ENCODE measurements around the gene ZBTB8A. TPM values are rescaled to one million over a fixed set of nuclear protein-coding genes. Genes with fewer than 3 reads are reported as not detected.

ZBTB8A gene
- polyA plus RNA-seq, 2 donors: 1.1 to 1.9 TPM

- no peak overlapping the region for H3K27ac ChIP-seq (ENCODE audit: low read depth in 2 of 2, low read length in 1 of 2)
- WGBS, 2 donors: 75 to 78% methylated on average over 4 of the region's 4 CpGs
- H3K4me3 ChIP-seq (ENCODE audit: low read depth in 1 of 2, low read length in 2 of 2): no peak overlapping the region
- no peaks in the 10 kb centered on the region for H3K27me3 ChIP-seq (ENCODE audit: control insufficient read depth in 1 of 2, insufficient read depth in 2 of 2, low read length in 2 of 2)
- no peaks in the 10 kb centered on the region for H3K36me3 ChIP-seq (ENCODE audit: control insufficient read depth in 2 of 2, insufficient read depth in 2 of 2, low read length in 1 of 2)
- H3K4me1 ChIP-seq (ENCODE audit: control insufficient read depth in 2 of 2, insufficient read depth in 2 of 2, low read length in 1 of 2): no peaks in the 10 kb centered on the region
- no peaks in the 10 kb centered on the region for H3K9me3 ChIP-seq (ENCODE audit: control insufficient read depth in 2 of 2, insufficient read depth in 1 of 2, low read depth in 1 of 2, low read length in 1 of 2)
These were observed 5.4 kb upstream of the ZBTB8A start for GRCh38 chr1:32533792-32534327.

DNA sequence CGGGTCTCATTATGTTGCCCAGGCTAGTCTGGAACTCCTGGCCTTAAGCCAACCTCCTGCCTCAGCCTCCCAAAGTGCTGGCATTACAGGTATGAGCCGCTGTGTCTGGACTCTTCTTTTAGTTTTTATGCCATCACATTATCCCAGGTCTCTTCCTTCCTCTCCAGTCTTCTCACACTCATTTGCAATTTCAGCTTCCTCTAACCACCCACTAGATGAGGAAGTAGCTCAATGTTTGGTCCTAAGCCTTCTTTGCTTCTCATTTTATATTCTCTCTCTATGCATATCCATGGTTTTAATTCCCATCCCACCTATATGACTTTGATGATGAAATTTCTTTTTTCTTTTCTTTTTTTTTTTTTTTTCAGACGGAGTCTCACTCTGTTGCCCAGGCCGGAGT is 3.1 kb upstream of the ZBTB8A start:
- WGBS, 2 donors: 63 to 73% methylated on average over 4 of the region's 4 CpGs
- H3K27me3 ChIP-seq (ENCODE audit: control insufficient read depth in 1 of 2, insufficient read depth in 2 of 2, low read length in 2 of 2): no peaks in the 10 kb centered on the region
- H3K27ac ChIP-seq (ENCODE audit: low read depth in 2 of 2, low read length in 1 of 2): no peak overlapping the region
- H3K4me1 ChIP-seq (ENCODE audit: control insufficient read depth in 2 of 2, insufficient read depth in 2 of 2, low read length in 1 of 2): peaks cover 0 to 2% of the 10 kb centered on the region in 2 donors
- no peaks in the 10 kb centered on the region for H3K36me3 ChIP-seq (ENCODE audit: control insufficient read depth in 2 of 2, insufficient read depth in 2 of 2, low read length in 1 of 2)
- H3K9me3 ChIP-seq (ENCODE audit: control insufficient read depth in 2 of 2, insufficient read depth in 1 of 2, low read depth in 1 of 2, low read length in 1 of 2): no peaks in the 10 kb centered on the region
- no peak overlapping the region for H3K4me3 ChIP-seq (ENCODE audit: low read depth in 1 of 2, low read length in 2 of 2)

- Histone ChIP-seq H3K36me3 (ENCODE audit: control insufficient read depth in 2 of 2, insufficient read depth in 2 of 2, low read length in 1 of 2) (no peaks in the 10 kb centered on the region), H3K9me3 (ENCODE audit: control insufficient read depth in 2 of 2, insufficient read depth in 1 of 2, low read depth in 1 of 2, low read length in 1 of 2) (no peaks in the 10 kb centered on the region), H3K4me1 (ENCODE audit: control insufficient read depth in 2 of 2, insufficient read depth in 2 of 2, low read length in 1 of 2) (peaks cover 0 to 2% of the 10 kb centered on the region in 2 donors), H3K27ac (ENCODE audit: low read depth in 2 of 2, low read length in 1 of 2) (no peak overlapping the region), H3K27me3 (ENCODE audit: control insufficient read depth in 1 of 2, insufficient read depth in 2 of 2, low read length in 2 of 2) (no peaks in the 10 kb centered on the region), H3K4me3 (ENCODE audit: low read depth in 1 of 2, low read length in 2 of 2) (no peak overlapping the region)
- WGBS, 2 donors: 86 to 88% methylated on average over 3 of the region's 3 CpGs
These were observed 2.5 kb upstream of the ZBTB8A start for GRCh38 chr1:32536764-32537163.

- H3K36me3 ChIP-seq (ENCODE audit: control insufficient read depth in 2 of 2, insufficient read depth in 2 of 2, low read length in 1 of 2): no peaks in the 10 kb centered on the region
- peak overlapping the region; percentile 64 to 71 for H3K4me3 ChIP-seq (ENCODE audit: low read depth in 1 of 2, low read length in 2 of 2)
- no peaks in the 10 kb centered on the region for H3K9me3 ChIP-seq (ENCODE audit: control insufficient read depth in 2 of 2, insufficient read depth in 1 of 2, low read depth in 1 of 2, low read length in 1 of 2)
- 3 to 4% methylated on average over 78 to 102 of the region's 102 CpGs for WGBS, 2 donors
- peaks cover 0 to 2% of the 10 kb centered on the region in 2 donors for H3K4me1 ChIP-seq (ENCODE audit: control insufficient read depth in 2 of 2, insufficient read depth in 2 of 2, low read length in 1 of 2)
- H3K27ac ChIP-seq (ENCODE audit: low read depth in 2 of 2, low read length in 1 of 2): peak overlapping the region; percentile 81 to 88
- no peaks in the 10 kb centered on the region for H3K27me3 ChIP-seq (ENCODE audit: control insufficient read depth in 1 of 2, insufficient read depth in 2 of 2, low read length in 2 of 2)
These were observed 651 bp downstream of the ZBTB8A start for GRCh38 chr1:32539584-32540571.

GRCh38 chr1:32540605-32541004 is 1.4 kb downstream of the ZBTB8A start:
- WGBS, 2 donors: 63 to 83% methylated on average over 3 of the region's 3 CpGs
- Histone ChIP-seq H3K27me3 (ENCODE audit: control insufficient read depth in 1 of 2, insufficient read depth in 2 of 2, low read length in 2 of 2) (no peaks in the 10 kb centered on the region), H3K4me1 (ENCODE audit: control insufficient read depth in 2 of 2, insufficient read depth in 2 of 2, low read length in 1 of 2) (peaks cover 0 to 2% of the 10 kb centered on the region in 2 donors), H3K9me3 (ENCODE audit: control insufficient read depth in 2 of 2, insufficient read depth in 1 of 2, low read depth in 1 of 2, low read length in 1 of 2) (no peaks in the 10 kb centered on the region), H3K4me3 (ENCODE audit: low read depth in 1 of 2, low read length in 2 of 2) (peak overlapping the region in 1 of 2 donors; percentile 71), H3K27ac (ENCODE audit: low read depth in 2 of 2, low read length in 1 of 2) (no peak overlapping the region), H3K36me3 (ENCODE audit: control insufficient read depth in 2 of 2, insufficient read depth in 2 of 2, low read length in 1 of 2) (no peaks in the 10 kb centered on the region)

DNA sequence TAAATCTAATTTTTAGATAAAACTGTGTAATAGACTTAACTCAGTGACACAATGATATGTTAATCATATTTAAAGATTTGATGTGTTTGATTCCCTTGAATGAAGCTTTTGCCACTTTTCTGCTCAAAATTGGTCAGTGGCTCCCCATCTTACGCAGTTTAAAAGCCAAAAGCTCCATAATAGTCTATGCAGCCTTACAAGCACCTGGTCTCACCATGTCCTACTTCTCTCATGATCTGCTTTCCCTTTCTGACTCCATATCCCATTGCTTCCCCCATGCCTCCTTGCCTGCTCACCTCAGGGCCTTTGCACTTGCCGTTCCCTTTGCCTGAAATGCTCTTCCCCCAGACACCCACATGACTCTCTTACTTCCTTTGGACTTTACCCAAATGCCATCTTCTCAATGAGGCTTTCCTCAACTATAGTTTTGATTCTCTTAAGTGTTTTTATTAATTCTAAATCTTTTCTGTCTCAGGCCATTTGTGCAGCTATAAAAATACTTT is 1.9 kb downstream of the ZBTB8A start:
- no peak overlapping the region for H3K27ac ChIP-seq (ENCODE audit: low read depth in 2 of 2, low read length in 1 of 2)
- H3K27me3 ChIP-seq (ENCODE audit: control insufficient read depth in 1 of 2, insufficient read depth in 2 of 2, low read length in 2 of 2): no peaks in the 10 kb centered on the region
- H3K36me3 ChIP-seq (ENCODE audit: control insufficient read depth in 2 of 2, insufficient read depth in 2 of 2, low read length in 1 of 2): no peaks in the 10 kb centered on the region
- H3K4me1 ChIP-seq (ENCODE audit: control insufficient read depth in 2 of 2, insufficient read depth in 2 of 2, low read length in 1 of 2): peaks cover 0 to 2% of the 10 kb centered on the region in 2 donors
- WGBS, 2 donors: 96% methylated on average over 2 of the region's 2 CpGs
- H3K4me3 ChIP-seq (ENCODE audit: low read depth in 1 of 2, low read length in 2 of 2): no peak overlapping the region
- no peaks in the 10 kb centered on the region for H3K9me3 ChIP-seq (ENCODE audit: control insufficient read depth in 2 of 2, insufficient read depth in 1 of 2, low read depth in 1 of 2, low read length in 1 of 2)

DNA sequence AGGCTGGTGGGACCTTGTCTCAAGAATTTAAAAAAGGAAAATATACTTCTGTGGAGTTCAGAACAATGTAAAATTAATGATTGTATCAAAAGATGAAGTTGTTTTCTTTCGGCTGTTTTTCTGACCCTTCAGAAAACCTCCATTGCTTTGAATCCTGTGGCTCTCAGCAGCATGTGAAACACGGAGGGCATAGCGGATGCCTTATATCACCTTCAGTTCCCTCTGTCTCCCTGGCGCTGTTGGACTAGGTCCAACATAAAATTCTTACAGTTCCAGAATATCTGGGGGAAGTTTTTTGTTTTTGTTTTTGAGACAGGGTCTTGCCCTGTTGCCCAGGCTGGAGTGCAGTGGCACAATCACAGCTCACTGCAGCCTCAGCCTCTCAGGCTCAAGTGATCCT is 7.4 kb downstream of the ZBTB8A start:
- H3K36me3 ChIP-seq (ENCODE audit: control insufficient read depth in 2 of 2, insufficient read depth in 2 of 2, low read length in 1 of 2): no peaks in the 10 kb centered on the region
- H3K9me3 ChIP-seq (ENCODE audit: control insufficient read depth in 2 of 2, insufficient read depth in 1 of 2, low read depth in 1 of 2, low read length in 1 of 2): no peaks in the 10 kb centered on the region
- no peaks in the 10 kb centered on the region for H3K4me1 ChIP-seq (ENCODE audit: control insufficient read depth in 2 of 2, insufficient read depth in 2 of 2, low read length in 1 of 2)
- H3K27me3 ChIP-seq (ENCODE audit: control insufficient read depth in 1 of 2, insufficient read depth in 2 of 2, low read length in 2 of 2): no peaks in the 10 kb centered on the region
- no peak overlapping the region for H3K4me3 ChIP-seq (ENCODE audit: low read depth in 1 of 2, low read length in 2 of 2)
- H3K27ac ChIP-seq (ENCODE audit: low read depth in 2 of 2, low read length in 1 of 2): no peak overlapping the region
- WGBS, 2 donors: 94% methylated on average over 4 of the region's 4 CpGs

DNA sequence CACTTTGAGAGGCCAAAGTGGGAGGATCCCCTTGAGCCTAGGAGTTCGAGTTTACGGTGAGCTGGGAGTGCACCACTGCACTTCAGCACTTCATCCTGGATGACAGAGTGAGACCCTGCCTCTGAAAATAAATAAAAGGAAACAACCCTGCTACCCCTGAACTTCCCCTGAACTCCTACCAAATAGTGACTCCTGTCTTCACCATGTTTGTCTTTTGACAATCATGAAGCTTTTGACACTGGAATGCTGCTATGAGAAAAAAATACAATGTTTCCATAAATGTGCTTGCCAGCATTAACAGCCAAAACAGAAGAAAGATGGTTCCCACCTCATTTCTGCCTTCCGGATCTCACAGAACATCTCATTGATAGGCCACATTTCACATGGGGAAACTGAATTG is 10.4 kb downstream of the ZBTB8A start:
- 79 to 85% methylated on average over 3 of the region's 3 CpGs for WGBS, 2 donors

DNA sequence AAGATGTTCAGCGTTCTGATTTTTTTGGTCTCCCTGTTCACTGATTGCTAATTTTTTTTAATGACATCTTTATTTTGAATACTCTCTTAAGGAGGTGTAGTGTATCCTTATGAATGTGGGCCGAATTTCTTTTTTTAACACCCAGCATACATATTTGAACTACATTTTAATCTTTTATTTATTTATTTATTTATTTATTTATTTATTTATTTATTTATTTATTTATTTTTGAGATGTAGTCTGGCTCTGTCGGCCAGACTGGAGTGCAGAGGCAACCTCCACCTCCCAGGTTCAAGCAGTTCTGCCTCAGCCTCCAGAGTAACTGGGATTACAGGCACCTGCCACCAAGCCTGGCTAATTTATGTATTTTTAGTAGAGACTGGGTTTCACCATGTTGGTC is 15.1 kb downstream of the ZBTB8A start:
- H3K4me1 ChIP-seq (ENCODE audit: control insufficient read depth in 2 of 2, insufficient read depth in 2 of 2, low read length in 1 of 2): no peaks in the 10 kb centered on the region
- 86 to 93% methylated on average over 3 of the region's 3 CpGs for WGBS, 2 donors
- H3K4me3 ChIP-seq (ENCODE audit: low read depth in 1 of 2, low read length in 2 of 2): no peak overlapping the region
- H3K36me3 ChIP-seq (ENCODE audit: control insufficient read depth in 2 of 2, insufficient read depth in 2 of 2, low read length in 1 of 2): no peaks in the 10 kb centered on the region
- no peaks in the 10 kb centered on the region for H3K27me3 ChIP-seq (ENCODE audit: control insufficient read depth in 1 of 2, insufficient read depth in 2 of 2, low read length in 2 of 2)
- H3K9me3 ChIP-seq (ENCODE audit: control insufficient read depth in 2 of 2, insufficient read depth in 1 of 2, low read depth in 1 of 2, low read length in 1 of 2): no peaks in the 10 kb centered on the region
- no peak overlapping the region for H3K27ac ChIP-seq (ENCODE audit: low read depth in 2 of 2, low read length in 1 of 2)

More for the DNA sequence above, 10.4 kb downstream of the ZBTB8A start:
- no peaks in the 10 kb centered on the region for H3K36me3 ChIP-seq (ENCODE audit: control insufficient read depth in 2 of 2, insufficient read depth in 2 of 2, low read length in 1 of 2)
- no peaks in the 10 kb centered on the region for H3K27me3 ChIP-seq (ENCODE audit: control insufficient read depth in 1 of 2, insufficient read depth in 2 of 2, low read length in 2 of 2)
- H3K4me1 ChIP-seq (ENCODE audit: control insufficient read depth in 2 of 2, insufficient read depth in 2 of 2, low read length in 1 of 2): no peaks in the 10 kb centered on the region
- H3K9me3 ChIP-seq (ENCODE audit: control insufficient read depth in 2 of 2, insufficient read depth in 1 of 2, low read depth in 1 of 2, low read length in 1 of 2): no peaks in the 10 kb centered on the region
- no peak overlapping the region for H3K4me3 ChIP-seq (ENCODE audit: low read depth in 1 of 2, low read length in 2 of 2)
- no peak overlapping the region for H3K27ac ChIP-seq (ENCODE audit: low read depth in 2 of 2, low read length in 1 of 2)

Measured in esophagus (tissue), 2 donors.